Measurements from ENCODE around the gene COBLL1. TPM values are rescaled to one million over a fixed set of nuclear protein-coding genes. Genes with fewer than 3 reads are reported as not detected.

The COBLL1 gene
- total RNA-seq, 1 experiment from 2014 or later: 3.6 TPM

- no peak overlapping the region for H3K4me2 ChIP-seq (ENCODE audit: low read length)
- no TSS peak for BruUV-seq (replicated peaks)
- H3K9me3 ChIP-seq (ENCODE audit: low read length): no peaks in the 10 kb centered on the region
- ATAC-seq (peak; percentile 77), DNase-seq (peak; percentile 65)
- no peaks in the 10 kb centered on the region for H3F3A ChIP-seq (ENCODE audit: low read length, unreplicated experiment)
- H3K27me3 ChIP-seq (ENCODE audit: low read length): no peaks in the 10 kb centered on the region
- no peaks in the 10 kb centered on the region for H3K36me3 ChIP-seq (ENCODE audit: low read depth, low read length)
- H3K27ac ChIP-seq (ENCODE audit: low read length): no peak overlapping the region
- ChIA-PET POLR2A (ENCODE audit: unreplicated experiment) (no interaction called here), CTCF (interaction anchor here (0.6 kb wide), 1 partner anchor 941 kb away, joined by 3 read pairs; no protein-coding TSS in a partner anchor)
- TF ChIP-seq EZH2phosphoT487 (IDR thresholded peaks at IDR 0.05; ENCODE audit: borderline replicate concordance, low read length): no peak
- TF ChIP-seq EZH2 (IDR thresholded peaks at IDR 0.05; ENCODE audit: low read length, unreplicated experiment): no peak
- no peak for TF ChIP-seq CTCF (conservative IDR thresholded peaks at IDR 0.05; ENCODE audit: low read depth, low read length)
- H4K20me1 ChIP-seq (ENCODE audit: low read length): no peaks in the 10 kb centered on the region
- no peak overlapping the region for H3K4me3 ChIP-seq (ENCODE audit: low read length)
- no peaks in the 10 kb centered on the region for H3K9me2 ChIP-seq (replicated peaks; ENCODE audit: low read length)
- H3K4me1 ChIP-seq (ENCODE audit: insufficient read depth, low read length): peaks cover 7% of the 10 kb centered on the region; the same call in 1 of the 2 replicates
- no peak overlapping the region for H3K9ac ChIP-seq (ENCODE audit: low read length)
- no peak overlapping the region for H2AFZ ChIP-seq (ENCODE audit: low read length)
- no peaks in the 10 kb centered on the region for H3K79me2 ChIP-seq (ENCODE audit: low read length)
- intact Hi-C loops (cut with micrococcal nuclease): no loop called here
Observed at GRCh38 chr2:164826293-164827243, 15.1 kb downstream of the COBLL1 start.

GRCh38 chr2:164824872-164825271 lies 16.8 kb downstream of the COBLL1 start:
- H3K27ac ChIP-seq (ENCODE audit: low read length): no peak overlapping the region
- intact Hi-C loops (cut with micrococcal nuclease): no loop called here
- H3K9me2 ChIP-seq (replicated peaks; ENCODE audit: low read length): no peaks in the 10 kb centered on the region
- TF ChIP-seq CTCF (conservative IDR thresholded peaks at IDR 0.05; ENCODE audit: low read depth, low read length): no peak
- no peak for TF ChIP-seq EZH2 (IDR thresholded peaks at IDR 0.05; ENCODE audit: low read length, unreplicated experiment)
- TF ChIP-seq EZH2phosphoT487 (IDR thresholded peaks at IDR 0.05; ENCODE audit: borderline replicate concordance, low read length): no peak
- H3K27me3 ChIP-seq (ENCODE audit: low read length): no peaks in the 10 kb centered on the region
- ATAC-seq (peak; percentile 45), DNase-seq (peak; percentile 49)
- no peak overlapping the region for H3K4me2 ChIP-seq (ENCODE audit: low read length)
- no TSS peak for BruUV-seq (replicated peaks)
- POLR2A ChIA-PET (ENCODE audit: unreplicated experiment): no interaction called here
- no peaks in the 10 kb centered on the region for H3K36me3 ChIP-seq (ENCODE audit: low read depth, low read length)
- no peak overlapping the region for H3K9ac ChIP-seq (ENCODE audit: low read length)
- H3K4me3 ChIP-seq (ENCODE audit: low read length): no peak overlapping the region
- peaks cover 7% of the 10 kb centered on the region; the same call in 1 of the 2 replicates for H3K4me1 ChIP-seq (ENCODE audit: insufficient read depth, low read length)
- H2AFZ ChIP-seq (ENCODE audit: low read length): no peak overlapping the region
- H3K79me2 ChIP-seq (ENCODE audit: low read length): no peaks in the 10 kb centered on the region
- no peaks in the 10 kb centered on the region for H3F3A ChIP-seq (ENCODE audit: low read length, unreplicated experiment)
- CTCF ChIA-PET: no interaction called here
- no peaks in the 10 kb centered on the region for H3K9me3 ChIP-seq (ENCODE audit: low read length)
- H4K20me1 ChIP-seq (ENCODE audit: low read length): no peaks in the 10 kb centered on the region

DNA sequence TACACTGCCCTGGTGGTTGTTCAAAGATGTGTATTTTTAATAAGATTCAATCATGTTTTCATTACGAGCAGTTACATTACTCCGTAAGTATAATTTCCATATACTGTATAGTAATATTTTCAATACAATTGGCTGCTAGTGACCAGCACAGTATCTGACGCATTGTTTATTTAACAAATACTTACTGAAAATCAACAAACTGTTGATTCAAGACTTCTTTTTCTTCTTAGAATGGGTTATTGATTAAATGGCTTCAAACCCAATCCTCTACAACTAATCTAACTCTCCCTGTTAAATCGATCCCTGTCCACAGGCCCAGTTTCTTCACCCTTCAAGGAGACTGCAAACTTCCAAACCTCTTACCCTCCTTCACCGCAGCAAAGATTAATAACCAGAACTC lies 18.5 kb downstream of the COBLL1 start:
- no peaks in the 10 kb centered on the region for H3K79me2 ChIP-seq (ENCODE audit: low read length)
- CTCF ChIA-PET: no interaction called here
- POLR2A ChIA-PET (ENCODE audit: unreplicated experiment): no interaction called here
- H3K4me1 ChIP-seq (ENCODE audit: insufficient read depth, low read length): peaks cover 7% of the 10 kb centered on the region; the same call in 1 of the 2 replicates
- H3K9me2 ChIP-seq (replicated peaks; ENCODE audit: low read length): no peaks in the 10 kb centered on the region
- no TSS peak for BruUV-seq (replicated peaks)
- no peaks in the 10 kb centered on the region for H3K27me3 ChIP-seq (ENCODE audit: low read length)
- H3K27ac ChIP-seq (ENCODE audit: low read length): no peak overlapping the region
- DNase-seq (no peak), ATAC-seq (no peak)
- no peak overlapping the region for H3K4me2 ChIP-seq (ENCODE audit: low read length)
- intact Hi-C loops (cut with micrococcal nuclease): no loop called here
- H2AFZ ChIP-seq (ENCODE audit: low read length): no peak overlapping the region
- no peak for TF ChIP-seq CTCF (conservative IDR thresholded peaks at IDR 0.05; ENCODE audit: low read depth, low read length)
- TF ChIP-seq EZH2phosphoT487 (IDR thresholded peaks at IDR 0.05; ENCODE audit: borderline replicate concordance, low read length): no peak
- no peak for TF ChIP-seq EZH2 (IDR thresholded peaks at IDR 0.05; ENCODE audit: low read length, unreplicated experiment)
- H3K4me3 ChIP-seq (ENCODE audit: low read length): no peak overlapping the region
- H3K36me3 ChIP-seq (ENCODE audit: low read depth, low read length): no peaks in the 10 kb centered on the region
- H3K9ac ChIP-seq (ENCODE audit: low read length): no peak overlapping the region
- H3K9me3 ChIP-seq (ENCODE audit: low read length): no peaks in the 10 kb centered on the region
- no peaks in the 10 kb centered on the region for H3F3A ChIP-seq (ENCODE audit: low read length, unreplicated experiment)
- H4K20me1 ChIP-seq (ENCODE audit: low read length): no peaks in the 10 kb centered on the region

All from PC-3 (cell line).